Measurements from ENCODE around the gene BTBD9. TPM values are rescaled to one million over a fixed set of nuclear protein-coding genes. Genes with fewer than 3 reads are reported as not detected.
"Not testable (repeated sequence)": the region's sequence is repeated elsewhere in the genome, so short reads cannot be mapped to it uniquely, and the experiment has no call there.

Gene BTBD9
- total RNA-seq, 1 experiment from 2014 or later: 5.1 TPM

- DNase-seq (ENCODE audit: low spot score): no peak
Observed at GRCh38 chr6:38649744-38650143, 10.0 kb upstream of the BTBD9 start.

- no peak for DNase-seq (ENCODE audit: low spot score)
Observed at GRCh38 chr6:38648629-38649028, 8.9 kb upstream of the BTBD9 start.

GRCh38 chr6:38646166-38646878 lies 6.6 kb upstream of the BTBD9 start:
- no peak for DNase-seq (ENCODE audit: low spot score)

- no peak for DNase-seq (ENCODE audit: low spot score)
Observed at GRCh38 chr6:38644951-38645350, 5.2 kb upstream of the BTBD9 start.

GRCh38 chr6:38640216-38640909 lies 634 bp upstream of the BTBD9 start:
- peak; percentile 60 for DNase-seq (ENCODE audit: low spot score)

GRCh38 chr6:38638941-38639497 lies 710 bp downstream of the BTBD9 start:
- DNase-seq (ENCODE audit: low spot score): peak; percentile 43

- DNase-seq (ENCODE audit: low spot score): no peak
Observed at GRCh38 chr6:38637756-38638155, 2.0 kb downstream of the BTBD9 start.

GRCh38 chr6:38636027-38636426 lies 3.7 kb downstream of the BTBD9 start:
- no peak for DNase-seq (ENCODE audit: low spot score)

- no peak for DNase-seq (ENCODE audit: low spot score)
Observed at GRCh38 chr6:38634518-38634917, 5.2 kb downstream of the BTBD9 start.

GRCh38 chr6:38632490-38632889 lies 7.2 kb downstream of the BTBD9 start:
- no peak for DNase-seq (ENCODE audit: low spot score)

- DNase-seq (ENCODE audit: low spot score): no peak
Observed at GRCh38 chr6:38631186-38631783, 8.4 kb downstream of the BTBD9 start.

- no peak for DNase-seq (ENCODE audit: low spot score)
Observed at GRCh38 chr6:38625217-38625616, 14.5 kb downstream of the BTBD9 start.

GRCh38 chr6:38619342-38619741 lies 20.4 kb downstream of the BTBD9 start:
- DNase-seq (ENCODE audit: low spot score): not testable (repeated sequence)

GRCh38 chr6:38618301-38618700 lies 21.4 kb downstream of the BTBD9 start:
- not testable (repeated sequence) for DNase-seq (ENCODE audit: low spot score)

- no peak for DNase-seq (ENCODE audit: low spot score)
Observed at GRCh38 chr6:38617856-38618255, 21.9 kb downstream of the BTBD9 start.

- DNase-seq (ENCODE audit: low spot score): no peak
Observed at GRCh38 chr6:38612143-38612965, 27.4 kb downstream of the BTBD9 start.

- no peak for DNase-seq (ENCODE audit: low spot score)
Observed at GRCh38 chr6:38610050-38610625, 29.6 kb downstream of the BTBD9 start.

- no peak for DNase-seq (ENCODE audit: low spot score)
Observed at GRCh38 chr6:38604700-38605099, 35.0 kb downstream of the BTBD9 start.

GRCh38 chr6:38603966-38604365 lies 35.8 kb downstream of the BTBD9 start:
- no peak for DNase-seq (ENCODE audit: low spot score)

- DNase-seq (ENCODE audit: low spot score): no peak
Observed at GRCh38 chr6:38603496-38603895, 36.2 kb downstream of the BTBD9 start.

GRCh38 chr6:38599966-38600550 lies 39.7 kb downstream of the BTBD9 start:
- DNase-seq (ENCODE audit: low spot score): no peak

Data from HT-29 (cell line).